DND-41 (cell line): ENCODE data around the gene CEBPB.

Experiments
- EZH2 ChIP-seq: IDR thresholded peaks from 3 replicates; pipeline ENCODE4 v1.6.1; 2012; ENCODE audit warnings: borderline replicate concordance, low read depth, mild to moderate bottlenecking, moderate library complexity, low read length, inconsistent platforms; ENCODE audit not compliant: severe bottlenecking
- TF ChIP-seq, protein P1 (sequence below): IDR thresholded peaks from 2 replicates; pipeline ENCODE4 v1.5.1; 2012; ENCODE audit warnings: borderline replicate concordance, low read length, moderate library complexity, mild to moderate bottlenecking; ENCODE audit not compliant: poor library complexity, severe bottlenecking; ENCODE audit errors: extremely low read depth

DNA sequence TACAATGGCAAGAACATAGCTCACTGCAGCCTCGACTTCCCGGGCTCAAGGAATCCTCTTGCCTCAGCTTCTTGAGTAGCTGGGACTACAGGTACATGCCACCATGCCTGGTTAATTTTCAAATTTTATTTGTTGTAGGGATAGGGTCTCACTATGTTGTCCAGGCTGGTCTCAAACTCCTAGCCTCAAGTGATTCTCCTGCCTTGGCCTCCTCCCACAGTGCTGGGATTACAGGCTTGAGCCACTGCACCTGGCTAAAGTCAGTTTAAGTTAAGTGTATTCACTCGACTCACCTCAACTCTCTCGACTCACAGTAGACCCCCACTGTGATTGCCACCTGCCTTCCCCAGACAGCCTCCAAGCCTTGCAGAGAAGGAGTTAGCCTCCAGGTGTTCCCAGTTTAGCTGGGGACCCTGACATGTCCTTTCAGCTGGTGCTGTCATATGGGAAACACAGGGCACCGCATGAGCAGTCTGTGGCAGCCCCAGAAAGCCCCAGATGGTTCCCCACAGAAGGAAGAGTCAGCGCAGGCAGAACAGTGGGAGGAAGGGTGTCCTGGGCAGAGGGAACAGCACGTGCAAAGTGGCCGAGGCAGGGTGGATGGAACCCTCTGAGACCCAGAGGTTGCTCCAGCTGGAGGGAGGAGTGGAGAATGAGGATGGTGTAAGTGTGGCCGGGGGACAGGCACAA is 40.4 kb downstream of the CEBPB start:
- TF ChIP-seq, protein P1, sequence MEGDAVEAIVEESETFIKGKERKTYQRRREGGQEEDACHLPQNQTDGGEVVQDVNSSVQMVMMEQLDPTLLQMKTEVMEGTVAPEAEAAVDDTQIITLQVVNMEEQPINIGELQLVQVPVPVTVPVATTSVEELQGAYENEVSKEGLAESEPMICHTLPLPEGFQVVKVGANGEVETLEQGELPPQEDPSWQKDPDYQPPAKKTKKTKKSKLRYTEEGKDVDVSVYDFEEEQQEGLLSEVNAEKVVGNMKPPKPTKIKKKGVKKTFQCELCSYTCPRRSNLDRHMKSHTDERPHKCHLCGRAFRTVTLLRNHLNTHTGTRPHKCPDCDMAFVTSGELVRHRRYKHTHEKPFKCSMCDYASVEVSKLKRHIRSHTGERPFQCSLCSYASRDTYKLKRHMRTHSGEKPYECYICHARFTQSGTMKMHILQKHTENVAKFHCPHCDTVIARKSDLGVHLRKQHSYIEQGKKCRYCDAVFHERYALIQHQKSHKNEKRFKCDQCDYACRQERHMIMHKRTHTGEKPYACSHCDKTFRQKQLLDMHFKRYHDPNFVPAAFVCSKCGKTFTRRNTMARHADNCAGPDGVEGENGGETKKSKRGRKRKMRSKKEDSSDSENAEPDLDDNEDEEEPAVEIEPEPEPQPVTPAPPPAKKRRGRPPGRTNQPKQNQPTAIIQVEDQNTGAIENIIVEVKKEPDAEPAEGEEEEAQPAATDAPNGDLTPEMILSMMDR = no peak
- no peak for TF ChIP-seq EZH2
